GM18951 (cell line): ENCODE results near the gene SLC23A2.
"Not testable (repeated sequence)": the region's sequence is repeated elsewhere in the genome, so short reads cannot be mapped to it uniquely, and the experiment has no call there.

Experiments
- POLR2A ChIP-seq: IDR thresholded peaks from 4 replicates; pipeline ENCODE4 v1.6.1; 2011; ENCODE audit warnings: mild to moderate bottlenecking; ENCODE audit not compliant: insufficient read length, insufficient read depth; ENCODE audit errors: extremely low read depth
- in situ Hi-C: fragments of 300-500 bp; cut with MboI; formaldehyde crosslinking; loops from one replicate; pipeline ENCODE4 v1.12.0; 2022; ENCODE audit warnings: low sequenced_read_pairs, mixed read lengths, inconsistent platforms; ENCODE audit not compliant: unreplicated experiment

Gene SLC23A2

GRCh38 chr20:5001174-5002076 is at the start of gene SLC23A2:
TSS of gene SLC23A2 (minus strand) at chr20:5001510. CDS start at chr20:4932562, 68,948 bp downstream.
- TF ChIP-seq POLR2A = no peak
- in situ Hi-C loops = no loop called here

GRCh38 chr20:5046656-5047339 is 45.5 kb upstream of the SLC23A2 start:
- TF ChIP-seq POLR2A = no peak
- in situ Hi-C loops = no loop called here

GRCh38 chr20:5045906-5046305 is 44.6 kb upstream of the SLC23A2 start:
- TF ChIP-seq POLR2A = no peak
- in situ Hi-C loops = no loop called here

GRCh38 chr20:5044075-5044620 is 42.8 kb upstream of the SLC23A2 start:
- in situ Hi-C loops = no loop called here

GRCh38 chr20:5041433-5041832 is 40.1 kb upstream of the SLC23A2 start:
- in situ Hi-C loops = no loop called here
- no peak for TF ChIP-seq POLR2A

More at GRCh38 chr20:5044075-5044620, 42.8 kb upstream of the SLC23A2 start:
- no peak for TF ChIP-seq POLR2A

GRCh38 chr20:5040345-5040744 is 39.0 kb upstream of the SLC23A2 start:
- in situ Hi-C loops = no loop called here
- no peak for TF ChIP-seq POLR2A

GRCh38 chr20:5039889-5040288 is 38.6 kb upstream of the SLC23A2 start:
- TF ChIP-seq POLR2A = no peak
- in situ Hi-C loops = no loop called here

- in situ Hi-C loops = no loop called here
These were observed 37.9 kb upstream of the SLC23A2 start for GRCh38 chr20:5039255-5039657.

GRCh38 chr20:5036828-5037227 is 35.5 kb upstream of the SLC23A2 start:
- in situ Hi-C loops = no loop called here

More at GRCh38 chr20:5039255-5039657, 37.9 kb upstream of the SLC23A2 start:
- TF ChIP-seq POLR2A = no peak

GRCh38 chr20:5035518-5035917 is 34.2 kb upstream of the SLC23A2 start:
- in situ Hi-C loops = not testable (repeated sequence)

More at GRCh38 chr20:5036828-5037227, 35.5 kb upstream of the SLC23A2 start:
- no peak for TF ChIP-seq POLR2A

- TF ChIP-seq POLR2A = no peak
- in situ Hi-C loops = no loop called here
These were observed 32.3 kb upstream of the SLC23A2 start for GRCh38 chr20:5033566-5033965.

- in situ Hi-C loops = not testable (repeated sequence)
These were observed 30.4 kb upstream of the SLC23A2 start for GRCh38 chr20:5031701-5032100.

- no peak for TF ChIP-seq POLR2A
- in situ Hi-C loops = no loop called here
These were observed 29.9 kb upstream of the SLC23A2 start for GRCh38 chr20:5031206-5031557.
